ENCODE measurements around the gene ZNF135.

The ZNF135 gene

DNA sequence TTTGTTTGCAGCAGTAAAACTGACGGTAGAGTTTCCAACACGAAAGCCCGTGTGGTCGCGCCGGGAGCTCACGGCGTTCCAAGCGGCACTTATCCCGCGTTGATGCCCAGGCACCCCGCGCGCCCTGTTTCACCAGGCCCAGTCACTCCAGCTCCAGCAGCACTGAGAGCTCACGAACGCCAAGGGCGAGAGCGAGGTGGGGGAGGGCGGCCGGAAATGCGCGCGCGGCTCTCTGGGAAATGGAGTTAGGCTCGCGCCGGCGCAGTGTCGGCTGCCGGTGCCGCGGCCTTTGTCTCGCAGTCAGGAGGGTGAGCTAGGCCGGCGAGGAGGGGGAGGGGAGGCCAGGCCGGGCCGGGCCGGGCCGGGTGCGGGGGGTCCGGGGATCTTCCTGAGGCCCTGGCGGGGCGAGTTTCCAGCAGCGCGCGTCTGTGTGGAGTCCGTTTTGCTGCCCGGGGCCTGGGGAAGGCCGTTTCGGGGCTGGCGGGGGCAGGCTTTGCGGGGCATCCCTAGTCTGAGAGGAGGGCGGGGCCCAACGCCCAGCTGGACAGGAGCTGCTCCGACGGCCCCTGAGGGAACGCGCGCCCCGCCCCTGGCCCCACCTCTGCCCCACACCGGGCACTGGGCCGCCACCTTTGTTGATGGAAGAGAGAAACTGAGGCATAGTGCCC, at the start of gene ZNF135:
ZNF135 (plus strand) TSS at position 280 of the 668 bp plus-strand sequence. CDS start 721 bp downstream, outside the sequence.
- DNase-seq (ENCODE audit: low spot score): peak; percentile 95

- DNase-seq (ENCODE audit: low spot score): peak; percentile 72
These were observed 49.8 kb upstream of the ZNF135 start for GRCh38 chr19:58009301-58009665.

DNA sequence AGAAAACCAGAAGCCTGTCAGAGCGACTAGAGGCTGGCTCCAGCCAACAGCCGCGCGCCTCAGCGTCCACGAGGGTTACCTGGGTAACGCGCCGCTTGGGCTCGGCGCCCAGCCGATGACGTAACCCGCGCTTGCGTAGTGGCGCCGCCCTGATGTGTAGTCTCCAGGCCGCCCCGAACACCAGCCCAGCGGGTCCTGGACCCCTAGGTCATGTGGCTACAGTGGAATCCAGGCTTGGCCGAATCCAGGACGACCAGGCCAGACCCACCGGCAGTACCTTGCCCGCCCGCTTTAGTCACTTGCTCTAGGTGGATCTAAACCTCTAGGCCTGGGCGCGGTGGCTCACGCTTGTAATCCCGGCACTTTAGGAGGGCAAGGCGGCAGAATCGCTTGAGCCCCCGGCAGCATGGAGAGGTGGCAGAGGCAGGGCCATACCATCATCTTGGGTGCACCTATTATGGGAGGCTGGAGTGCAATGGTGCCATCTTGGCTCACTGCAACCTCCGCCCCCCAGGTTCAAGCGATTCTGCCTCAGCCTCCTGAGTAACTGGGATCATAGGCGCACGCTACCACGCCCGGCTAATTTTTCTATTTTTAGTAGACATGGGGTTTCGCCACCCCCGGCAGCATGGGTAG, 49.3 kb upstream of the ZNF135 start:
- peak; percentile 97 for DNase-seq (ENCODE audit: low spot score)

GRCh38 chr19:58010507-58010906, 48.6 kb upstream of the ZNF135 start:
- no peak for DNase-seq (ENCODE audit: low spot score)

- no peak for DNase-seq (ENCODE audit: low spot score)
These were observed 44.9 kb upstream of the ZNF135 start for GRCh38 chr19:58014141-58014540.

DNA sequence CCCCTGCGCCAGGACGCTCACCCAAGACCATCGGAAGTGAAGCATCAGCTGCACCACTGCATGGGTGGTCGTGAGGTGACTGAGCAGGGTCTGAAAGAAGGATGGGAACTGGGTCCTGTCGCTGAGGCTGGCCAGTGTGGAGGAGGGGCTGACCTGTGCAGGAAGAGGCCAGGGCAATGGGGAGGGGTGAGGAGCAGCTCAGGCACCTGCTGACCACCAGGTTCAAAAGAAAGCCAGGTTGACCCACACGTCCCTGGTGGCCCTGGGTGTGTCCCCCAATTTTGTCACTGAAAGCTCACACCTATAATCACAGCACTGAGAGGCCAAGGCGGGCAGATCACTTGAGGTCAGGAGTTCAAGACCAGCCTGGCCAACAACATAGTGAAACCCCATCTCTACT, 39.0 kb upstream of the ZNF135 start:
- DNase-seq (ENCODE audit: low spot score): no peak

- no peak for DNase-seq (ENCODE audit: low spot score)
These were observed 37.4 kb upstream of the ZNF135 start for GRCh38 chr19:58021541-58022282.

DNA sequence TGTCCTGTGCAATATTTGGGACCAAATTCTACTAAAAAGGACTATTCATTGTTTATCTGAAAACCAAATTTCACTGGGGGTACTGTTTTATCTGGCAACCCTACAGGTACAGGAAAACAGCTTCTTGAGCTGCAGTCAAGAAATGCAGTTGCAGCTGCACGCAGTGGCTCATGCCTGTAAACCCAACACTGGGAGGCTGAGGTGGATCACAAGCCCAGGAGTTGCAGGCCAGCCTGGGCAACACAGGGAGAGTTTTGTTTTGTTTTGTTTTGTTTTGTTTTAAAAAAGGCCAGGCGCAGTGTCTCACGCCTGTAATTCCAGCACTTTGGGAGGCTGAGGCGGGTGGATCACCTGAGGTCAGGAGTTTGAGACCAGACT, 36.8 kb upstream of the ZNF135 start:
- DNase-seq (ENCODE audit: low spot score): no peak

DNA sequence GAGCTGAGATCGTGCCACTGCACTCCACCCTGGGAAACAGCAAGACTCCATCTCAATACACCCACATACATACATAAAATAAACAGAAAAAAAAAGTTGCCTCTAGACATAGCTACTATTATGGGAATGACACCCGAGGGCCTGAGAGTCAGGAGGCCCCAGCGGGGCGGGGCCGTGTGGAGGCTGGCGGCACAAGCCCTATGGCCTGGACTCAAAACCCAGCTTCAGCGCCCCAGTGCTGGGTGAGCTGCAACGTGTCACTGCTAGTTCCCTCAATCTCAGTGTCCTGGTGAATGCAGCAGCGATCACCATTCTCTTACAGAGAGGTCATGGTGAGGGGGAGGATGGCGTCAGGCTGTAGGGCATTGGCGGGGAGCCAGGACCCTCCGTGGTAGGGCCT, 34.4 kb upstream of the ZNF135 start:
- DNase-seq (ENCODE audit: low spot score): no peak

- DNase-seq (ENCODE audit: low spot score): peak; percentile 96
These were observed 25.2 kb upstream of the ZNF135 start, which contains the start of gene ZSCAN1 for GRCh38 chr19:58033741-58034476. Gene ZSCAN1 (plus strand): TSS chr19:58034025. CDS start chr19:58037837, 3,812 bp downstream.

DNA sequence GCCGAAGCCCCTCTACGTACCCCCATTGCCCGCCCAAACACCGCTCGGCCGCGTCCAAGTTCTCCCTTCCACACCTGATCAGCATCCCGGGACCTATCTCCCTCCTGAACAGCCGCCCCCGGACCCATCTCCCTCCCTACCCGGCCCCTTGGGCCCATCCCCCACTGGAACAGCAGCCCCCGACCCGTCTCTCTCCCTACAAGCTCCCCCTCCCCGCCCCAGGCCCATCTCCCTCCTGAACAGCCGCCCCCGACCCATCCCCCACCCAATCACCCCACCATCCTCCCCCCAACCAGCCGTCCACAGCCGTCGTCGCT, 24.6 kb upstream of the ZNF135 start:
- DNase-seq (ENCODE audit: low spot score): no peak

DNA sequence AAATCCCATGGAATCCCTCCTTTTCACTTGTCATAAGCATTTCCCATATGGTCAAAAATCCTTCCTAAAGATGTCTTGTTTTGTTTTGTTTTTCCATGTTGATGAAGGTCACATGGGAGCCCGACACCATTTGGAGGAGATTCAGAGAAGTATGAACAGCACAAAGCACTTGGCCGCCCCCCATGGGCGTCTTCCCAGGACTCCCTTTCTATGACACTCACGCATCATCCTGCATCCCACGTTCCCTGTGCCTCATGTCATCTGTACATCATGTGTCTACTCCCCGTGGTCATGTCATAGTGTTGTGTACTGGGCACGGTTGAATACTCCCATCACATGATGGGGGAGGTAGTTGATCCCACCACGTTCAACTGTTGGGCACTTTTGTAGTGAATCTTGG, 23.2 kb upstream of the ZNF135 start:
- no peak for DNase-seq (ENCODE audit: low spot score)

DNA sequence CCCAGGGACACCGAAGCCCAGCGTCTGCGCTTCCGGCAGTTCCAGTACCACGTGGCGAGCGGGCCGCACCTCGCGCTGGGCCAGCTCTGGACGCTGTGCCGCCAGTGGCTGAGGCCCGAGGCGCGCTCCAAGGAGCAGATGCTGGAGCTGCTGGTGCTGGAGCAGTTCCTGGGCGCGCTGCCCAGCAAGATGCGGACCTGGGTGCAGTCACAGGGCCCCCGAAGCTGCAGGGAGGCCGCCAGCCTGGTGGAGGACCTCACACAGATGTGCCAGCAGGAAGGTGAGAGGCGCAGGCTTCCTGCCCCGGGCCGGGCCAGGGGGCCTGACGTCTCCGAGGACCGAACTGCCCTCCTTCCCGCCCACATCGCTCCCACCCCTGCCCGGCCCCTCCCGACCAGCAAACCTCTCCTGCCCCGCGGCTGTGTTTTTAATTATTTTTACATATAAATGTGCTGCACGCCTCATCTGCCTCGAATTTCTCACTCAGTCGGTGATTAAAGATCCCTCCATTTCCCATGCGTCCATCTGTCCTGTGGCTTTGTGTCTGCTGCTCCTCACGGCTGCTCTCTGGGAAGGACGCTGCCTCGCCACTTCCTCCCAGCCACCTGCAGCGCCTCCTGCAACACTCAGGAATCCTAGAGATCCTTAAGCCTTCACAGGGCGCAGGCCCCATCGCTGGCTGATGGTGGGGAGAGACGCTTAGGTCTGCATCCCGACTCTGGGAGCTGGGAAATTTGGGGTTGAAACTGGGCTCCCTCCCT, 21.0 kb upstream of the ZNF135 start:
- DNase-seq (ENCODE audit: low spot score): no peak

DNA sequence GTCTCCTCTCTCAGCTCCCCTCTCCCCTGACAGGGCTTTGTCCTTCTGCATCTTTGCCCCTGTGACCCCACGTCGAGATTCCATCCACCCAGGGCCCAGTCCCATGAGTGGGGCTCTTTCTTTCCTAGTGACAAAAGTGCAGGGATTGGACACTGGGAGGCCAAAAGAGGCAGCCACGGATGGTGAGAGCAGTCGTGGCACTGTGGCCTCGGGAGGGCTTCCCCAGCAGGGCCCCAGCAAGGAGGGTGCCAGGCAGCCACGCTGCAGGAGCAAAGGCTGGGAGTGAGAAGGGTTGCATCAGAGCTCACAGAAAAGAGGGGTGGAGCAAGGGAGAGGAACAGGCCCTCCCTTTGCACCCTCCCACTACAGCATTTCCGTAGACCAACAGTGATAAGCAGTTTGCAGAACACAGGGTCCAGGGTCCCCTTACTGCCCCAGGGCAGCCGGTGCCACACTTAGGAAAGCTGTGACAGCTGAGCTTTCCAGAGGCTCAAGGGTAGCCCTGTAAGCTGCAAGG, 20.3 kb upstream of the ZNF135 start:
- DNase-seq (ENCODE audit: low spot score): no peak

GRCh38 chr19:58040751-58041525, 18.1 kb upstream of the ZNF135 start:
- DNase-seq (ENCODE audit: low spot score): no peak

GRCh38 chr19:58042495-58043340, 16.4 kb upstream of the ZNF135 start:
- no peak for DNase-seq (ENCODE audit: low spot score)

GRCh38 chr19:58044391-58044790, 14.7 kb upstream of the ZNF135 start:
- no peak for DNase-seq (ENCODE audit: low spot score)

GRCh38 chr19:58044886-58045285, 14.2 kb upstream of the ZNF135 start:
- no peak for DNase-seq (ENCODE audit: low spot score)

GRCh38 chr19:58045411-58046050, 13.6 kb upstream of the ZNF135 start:
- no peak for DNase-seq (ENCODE audit: low spot score)
